Right kidney (tissue), 1 donor: Measurements from ENCODE around the gene SBNO2.

Experiments used
- DNase-seq: peaks from one replicate; pipeline ENCODE4 v3.0.0-alpha.2; 2016

SBNO2 gene

GRCh38 chr19:1153891-1154730 is 20.0 kb downstream of the SBNO2 start:
- DNase-seq = no peak

- no peak for DNase-seq
Observed at GRCh38 chr19:1151917-1152587, 22.0 kb downstream of the SBNO2 start.

GRCh38 chr19:1151037-1151724 is 22.9 kb downstream of the SBNO2 start:
- DNase-seq = no peak

GRCh38 chr19:1150333-1151036 is 23.6 kb downstream of the SBNO2 start:
- no peak for DNase-seq

GRCh38 chr19:1149259-1150045 is 24.6 kb downstream of the SBNO2 start:
- no peak for DNase-seq

- DNase-seq = peak; percentile 19
Observed at GRCh38 chr19:1147934-1148549, 26.0 kb downstream of the SBNO2 start.

GRCh38 chr19:1146858-1147780 is 26.9 kb downstream of the SBNO2 start:
- no peak for DNase-seq

- DNase-seq = peak; percentile 33
Observed at GRCh38 chr19:1146412-1146699, 27.7 kb downstream of the SBNO2 start.

- DNase-seq = no peak
Observed at GRCh38 chr19:1145635-1146411, 28.2 kb downstream of the SBNO2 start.

- no peak for DNase-seq
Observed at GRCh38 chr19:1144741-1145140, 29.3 kb downstream of the SBNO2 start.

- DNase-seq = no peak
Observed at GRCh38 chr19:1143828-1144399, 30.2 kb downstream of the SBNO2 start.

GRCh38 chr19:1141944-1142343 is 32.1 kb downstream of the SBNO2 start:
- no peak for DNase-seq

GRCh38 chr19:1140272-1141027 is 33.6 kb downstream of the SBNO2 start:
- DNase-seq = no peak

- no peak for DNase-seq
Observed at GRCh38 chr19:1139126-1139525, 34.9 kb downstream of the SBNO2 start.

GRCh38 chr19:1138121-1138520 is 35.9 kb downstream of the SBNO2 start:
- DNase-seq = no peak

GRCh38 chr19:1136621-1137317 is 37.3 kb downstream of the SBNO2 start:
- no peak for DNase-seq

GRCh38 chr19:1136201-1136600 is 37.9 kb downstream of the SBNO2 start:
- DNase-seq = peak; percentile 21

GRCh38 chr19:1135454-1135853 is 38.6 kb downstream of the SBNO2 start:
- no peak for DNase-seq
